HepG2 (cell line): ENCODE results near the gene SPTBN5. TPM values are rescaled to one million over a fixed set of nuclear protein-coding genes. Genes with fewer than 3 reads are reported as not detected.

ENCODE experiments used
- ATAC-seq: fragments of 200-7000 bp; cut with Tn5 transposase; 3 replicates; pipeline ENCODE4 v1.9.1; 2020; ENCODE audit warnings: mild to moderate bottlenecking, moderate library complexity
- BruUV-seq: library from RNA; stranded (reverse); fragments of 400-500 nt; replicated peaks from 2 replicates; lab custom pipeline; 2021; lab: Mats Ljungman, UMichigan
- CTCF ChIA-PET: fragments of 300-600 bp; formaldehyde crosslinking; extraction: SDS; loops from one replicate; lab custom pipeline; 2021; ENCODE audit warnings: low total read pairs, inconsistent platforms, low intra/inter-chr PET ratio; lab: Yijun Ruan, JAX
- POLR2A ChIA-PET: fragments of 350-600 bp; sonication (Branson Sonifier 250); formaldehyde crosslinking; loops from one replicate; lab custom pipeline; 2020; ENCODE audit warnings: antibody characterized with exemption, inconsistent platforms; lab: Yijun Ruan, JAX
- DNase-seq: peaks from one replicate; pipeline ENCODE4 v3.0.0-alpha.2; 2015; ENCODE audit warnings: low spot score
- FAIRE-seq: peaks from 3 replicates; lab custom pipeline; 2011; peaks lifted over from hg19 to GRCh38; lab: Jason Lieb, UNC
- H2AFZ ChIP-seq: one replicate; pipeline ENCODE4 v1.6.1; 2011; ENCODE audit warnings: low read length, inconsistent platforms
- H3K27ac ChIP-seq: fragments of 300-600 bp; 3 replicates; pipeline ENCODE4 v1.8.0; 2011; ENCODE audit warnings: mixed run types, mild to moderate bottlenecking, mixed read lengths, low read length, inconsistent platforms; ENCODE audit not compliant: insufficient read depth; ENCODE audit errors: extremely low read length
- H3K27me3 ChIP-seq, 2 experiments: fragments of 200-600 bp in 1 of 2; 2 replicates in 1 of 2; 3 replicates in 1 of 2; pipeline versions ENCODE4 v1.6.0 to v1.8.0; 2011; ENCODE audit warnings: low read length in 2 of 2, mild to moderate bottlenecking in 2 of 2, moderate library complexity in 2 of 2, inconsistent platforms in 1 of 2; ENCODE audit not compliant: insufficient read depth in 2 of 2, control insufficient read depth in 1 of 2
- H3K36me3 ChIP-seq, 2 experiments: fragments of 200-600 bp in 1 of 2; replicated peaks in 1 of 2; 2 replicates in 1 of 2; 3 replicates in 1 of 2; pipeline versions ENCODE4 v1.5.1 to v1.8.0; 2011; ENCODE audit warnings: low read length in 2 of 2, inconsistent platforms in 1 of 2; ENCODE audit not compliant: insufficient read depth in 2 of 2, control insufficient read depth in 1 of 2
- H3K4me1 ChIP-seq: 2 replicates; pipeline ENCODE4 v1.5.1; 2012; ENCODE audit warnings: low read length, inconsistent platforms; ENCODE audit not compliant: insufficient read depth
- H3K4me2 ChIP-seq: 2 replicates; pipeline ENCODE4 v1.6.0; 2011; ENCODE audit warnings: low read depth, low read length, inconsistent platforms
- H3K4me3 ChIP-seq, 3 experiments: fragments of 200-600 bp in 1 of 3; sonication (generic), shearing (Covaris generic) in 1 of 3; replicated peaks in 1 of 3; 2 replicates each; pipeline ENCODE4 v1.5.1; 2011 to 2016; ENCODE audit warnings: low read length in 3 of 3, inconsistent platforms in 2 of 3, low read depth in 2 of 3, mild to moderate bottlenecking in 2 of 3, control low read depth in 1 of 3, mixed read lengths in 1 of 3; ENCODE audit not compliant: insufficient read depth in 1 of 3
- H3K79me2 ChIP-seq: one replicate; pipeline ENCODE4 v1.6.1; 2011; ENCODE audit warnings: low read length, inconsistent platforms; ENCODE audit not compliant: insufficient read depth
- H3K9ac ChIP-seq: 2 replicates; pipeline ENCODE4 v1.6.0; 2011; ENCODE audit warnings: mild to moderate bottlenecking, low read depth, low read length, inconsistent platforms; ENCODE audit not compliant: insufficient read depth
- H3K9me3 ChIP-seq: 2 replicates; pipeline ENCODE4 v1.5.1; 2012; ENCODE audit warnings: mild to moderate bottlenecking, low read length
- H4K20me1 ChIP-seq: 2 replicates; pipeline ENCODE4 v1.6.0; 2011; ENCODE audit warnings: inconsistent platforms, mild to moderate bottlenecking, low read length, moderate library complexity; ENCODE audit not compliant: insufficient read depth
- CREB1 ChIP-seq, 2 experiments: fragments of 450-650 bp in 1 of 2; IDR thresholded peaks; 2 replicates each; pipeline ENCODE4 v1.6.1; 2016 to 2017; ENCODE audit warnings: control low read depth in 1 of 2, mild to moderate bottlenecking in 1 of 2, missing compliant biosample characterization in 1 of 2, missing genetic modification characterization in 1 of 2
- E2F2 ChIP-seq: sonication (generic); formaldehyde crosslinking; IDR thresholded peaks from 2 replicates; pipeline ENCODE4 v1.4.0; 2020; ENCODE audit warnings: missing genetic modification reagents, borderline replicate concordance
- HIC2 ChIP-seq: sonication (generic); formaldehyde crosslinking; IDR thresholded peaks from 2 replicates; pipeline ENCODE4 v1.9.0; 2022; ENCODE audit warnings: low read depth, missing genetic modification reagents
- ISL2 ChIP-seq: sonication (generic); formaldehyde crosslinking; IDR thresholded peaks from 2 replicates; pipeline ENCODE4 v1.5.0; 2020; ENCODE audit warnings: missing genetic modification reagents
- MZF1 ChIP-seq: sonication (generic); formaldehyde crosslinking; IDR thresholded peaks from 2 replicates; pipeline ENCODE4 v1.8.1; 2023; ENCODE audit warnings: mild to moderate bottlenecking, missing genetic modification reagents, borderline replicate concordance
- NR2F6 ChIP-seq, 2 experiments: IDR thresholded peaks; 2 replicates each; pipeline ENCODE4 v1.6.1; 2016; ENCODE audit warnings: antibody characterized with exemption in 1 of 2, mild to moderate bottlenecking in 1 of 2
- PCBP1 ChIP-seq: fragments of 200-400 bp; formaldehyde crosslinking; IDR thresholded peaks from 2 replicates; pipeline ENCODE4 v1.6.1; 2017; ENCODE audit warnings: mild to moderate bottlenecking, low read depth, low read length, borderline replicate concordance
- POLR2G ChIP-seq: fragments of 200-400 bp; formaldehyde crosslinking; IDR thresholded peaks from 2 replicates; pipeline ENCODE4 v1.6.1; 2018; ENCODE audit warnings: mild to moderate bottlenecking, low read depth, low read length, moderate library complexity
- YY1 ChIP-seq: IDR thresholded peaks from 2 replicates; pipeline ENCODE4 v1.6.1; 2011; ENCODE audit warnings: low read length, low read depth, moderate library complexity, mild to moderate bottlenecking; ENCODE audit not compliant: insufficient read depth, insufficient replicate concordance
- ZNF101 ChIP-seq: sonication (generic); formaldehyde crosslinking; IDR thresholded peaks from 2 replicates; pipeline ENCODE4 v1.4.0; 2020; ENCODE audit warnings: mild to moderate bottlenecking, low read depth, missing genetic modification reagents, borderline replicate concordance
- ZNF644 ChIP-seq: IDR thresholded peaks from 2 replicates; pipeline ENCODE4 v1.6.1; 2016; ENCODE audit warnings: low read depth
- ZNF652 ChIP-seq: IDR thresholded peaks from 2 replicates; pipeline ENCODE4 v1.6.1; 2016; ENCODE audit warnings: low read depth, borderline replicate concordance
- ZNF678 ChIP-seq: sonication (generic); formaldehyde crosslinking; IDR thresholded peaks from 2 replicates; pipeline ENCODE4 v1.4.0; 2020; ENCODE audit warnings: mild to moderate bottlenecking, missing genetic modification reagents
- WGBS: methylation state at CpG from one replicate; pipeline ENCODE4 v1.1.6; 2017; ENCODE audit warnings: low lambda C conversion rate; 5-methylcytosine and 5-hydroxymethylcytosine counted together
- in situ Hi-C: cut with HindIII; loops from 2 replicates; pipeline ENCODE4 v1.10.0; 2017; ENCODE audit warnings: low pct_unique_long_range_greater_than_20kb; ENCODE audit not compliant: extremely low pct_ligation_motif_present
- intact Hi-C: fragments of 100-400 bp; cut with micrococcal nuclease; formaldehyde crosslinking; loops from one replicate; pipeline ENCODE4 v1.10.0; 2022; ENCODE audit not compliant: unreplicated experiment
- polyA plus RNA-seq, 8 experiments: library from polyadenylated mRNA; depleted of rRNA in 3 of 8; stranded (reverse) in 7 of 8; unstranded in 1 of 8; fragments of >200 nt; fragmentation: Illumina TruSeq in 4 of 8; extraction: Trizol in 4 of 8; gene quantifications; 2 replicates each; pipeline versions ENCODE4 v1.2.1 to v1.2.3, GENCODE V29; 2011 to 2016; ENCODE audit warnings: low read depth in 4 of 8, missing spikeins in 1 of 8, mixed read lengths in 1 of 8; ENCODE audit not compliant: insufficient read depth in 1 of 8
- total RNA-seq, 5 experiments: library from RNA; depleted of rRNA; stranded (reverse); fragments of >200 nt; fragmentation: Illumina TruSeq; extraction: Trizol; gene quantifications; 2 replicates each; pipeline ENCODE4 v1.2.3, GENCODE V29; 2016; ENCODE audit warnings: low read depth in 1 of 5
- TF ChIP-seq, protein P1 (sequence below): sonication (generic); formaldehyde crosslinking; IDR thresholded peaks from 2 replicates; pipeline ENCODE4 v1.8.0; 2022; ENCODE audit warnings: low read depth, missing genetic modification reagents
- TF ChIP-seq, protein P2 (sequence below): sonication (generic); formaldehyde crosslinking; IDR thresholded peaks from 2 replicates; pipeline ENCODE4 v1.8.0; 2022; ENCODE audit warnings: missing genetic modification reagents, mild to moderate bottlenecking, inconsistent platforms, borderline replicate concordance

Gene SPTBN5
- total and polyA plus RNA-seq, 2 of the 13 experiments (the other 11 are each of a cell fraction or from before 2014, with no cell fraction given) = 0.01 to 0.07 TPM

GRCh38 chr15:41895491-41895890, 1.6 kb upstream of the SPTBN5 start:
- Histone ChIP-seq H4K20me1 (no peaks in the 10 kb centered on the region), H3K4me2 (no peak overlapping the region), H2AFZ (no peak overlapping the region), H3K4me1 (peaks cover 30% of the 10 kb centered on the region), H3K9ac (no peak overlapping the region), H3K36me3 (0 out of 5 replicates have a peak, but pooled peaks cover 0 to 2% of the 10 kb centered on the region in 2 experiments), H3K27ac (no peak overlapping the region), H3K9me3 (no peaks in the 10 kb centered on the region), H3K4me3 (no peak overlapping the region), H3K79me2 (no peaks in the 10 kb centered on the region), H3K27me3 (peaks cover 4 to 24% of the 10 kb centered on the region in 2 experiments; a peak in 4 of 5 replicates)
- intact Hi-C loops = no loop called here
- no peak for FAIRE-seq
- TF ChIP-seq NR2F6 (IDR thresholded peaks at IDR 0.05) = no peak
- TF ChIP-seq NR2F6 (CRISPR knock-in tag; IDR thresholded peaks at IDR 0.05) = no peak
- TF ChIP-seq, protein P1, sequence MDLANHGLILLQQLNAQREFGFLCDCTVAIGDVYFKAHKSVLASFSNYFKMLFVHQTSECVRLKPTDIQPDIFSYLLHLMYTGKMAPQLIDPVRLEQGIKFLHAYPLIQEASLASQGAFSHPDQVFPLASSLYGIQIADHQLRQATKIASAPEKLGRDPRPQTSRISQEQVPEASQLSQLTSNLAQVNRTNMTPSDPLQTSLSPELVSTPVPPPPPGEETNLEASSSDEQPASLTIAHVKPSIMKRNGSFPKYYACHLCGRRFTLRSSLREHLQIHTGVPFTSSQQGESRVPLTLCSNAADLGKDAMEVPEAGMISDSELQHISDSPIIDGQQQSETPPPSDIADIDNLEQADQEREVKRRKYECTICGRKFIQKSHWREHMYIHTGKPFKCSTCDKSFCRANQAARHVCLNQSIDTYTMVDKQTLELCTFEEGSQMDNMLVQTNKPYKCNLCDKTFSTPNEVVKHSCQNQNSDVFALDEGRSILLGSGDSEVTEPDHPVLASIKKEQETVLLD = no peak
- no peak for TF ChIP-seq ZNF101 (CRISPR knock-in tag)
- no peak for TF ChIP-seq MZF1
- no peak for TF ChIP-seq E2F2 (CRISPR knock-in tag)
- no peak for TF ChIP-seq YY1
- no peak for TF ChIP-seq ZNF678 (CRISPR knock-in tag)
- TF ChIP-seq ISL2 (CRISPR knock-in tag) = no peak
- TF ChIP-seq ZNF652 (CRISPR knock-in tag) = no peak
- TF ChIP-seq CREB1 (IDR thresholded peaks at IDR 0.05) = no peak
- TF ChIP-seq CREB1 (CRISPR knock-in tag; IDR thresholded peaks at IDR 0.05) = no peak
- TF ChIP-seq, protein P2, sequence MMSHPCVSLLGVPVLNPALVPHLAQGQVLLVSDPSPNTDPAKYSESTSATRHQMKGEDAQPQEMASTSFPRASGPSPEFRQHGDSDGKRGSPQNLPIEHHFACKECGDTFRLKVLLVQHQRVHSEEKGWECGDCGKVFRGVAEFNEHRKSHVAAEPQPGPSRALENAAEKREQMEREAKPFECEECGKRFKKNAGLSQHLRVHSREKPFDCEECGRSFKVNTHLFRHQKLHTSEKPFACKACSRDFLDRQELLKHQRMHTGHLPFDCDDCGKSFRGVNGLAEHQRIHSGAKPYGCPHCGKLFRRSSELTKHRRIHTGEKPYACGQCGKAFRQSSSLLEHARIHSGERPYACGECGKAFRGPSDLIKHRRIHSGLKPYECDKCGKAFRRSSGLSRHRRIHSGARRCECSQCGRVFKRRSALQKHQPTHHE = no peak
- no peak for TF ChIP-seq POLR2G
- TF ChIP-seq HIC2 (CRISPR knock-in tag) = no peak
- TF ChIP-seq PCBP1 = no peak
- TF ChIP-seq ZNF644 (CRISPR knock-in tag) = no peak
- WGBS = 84% methylated on average over 10 of the region's 11 CpGs
- in situ Hi-C loops = no loop called here
- BruUV-seq = no TSS peak
- POLR2A ChIA-PET = interaction anchor here (1.1 kb wide), 1 partner anchor 9 kb away, joined by 3 read pairs; no protein-coding TSS in a partner anchor
- no peak for ATAC-seq
- DNase-seq = no peak
- CTCF ChIA-PET = no interaction called here
